Epithelial cell of proximal tubule (primary cell): Measurements from ENCODE around the gene FBXO41. TPM values are rescaled to one million over a fixed set of nuclear protein-coding genes. Genes with fewer than 3 reads are reported as not detected.
"Not testable (repeated sequence)": the region's sequence is repeated elsewhere in the genome, so short reads cannot be mapped to it uniquely, and the experiment has no call there.

ENCODE experiments used
- DNase-seq: peaks from one replicate; pipeline ENCODE4 v3.0.0-alpha.2; 2011; ENCODE audit warnings: low read depth
- H3K4me3 ChIP-seq: 2 replicates; pipeline ENCODE4 v1.5.1; 2011; ENCODE audit warnings: low read depth, mild to moderate bottlenecking, low read length
- CTCF ChIP-seq: conservative IDR thresholded peaks from 2 replicates; pipeline ENCODE4 v1.5.1; 2012; ENCODE audit warnings: low read depth, mild to moderate bottlenecking, low read length
- total RNA-seq: library from RNA; depleted of rRNA; stranded (reverse); fragments of >200 nt; gene quantifications from 2 replicates; pipeline ENCODE4 v1.2.3, GENCODE V29; 2015

FBXO41 gene
- total RNA-seq, 1 donor from 2014 or later: 4.5 TPM

- TF ChIP-seq CTCF: no peak
- no peak overlapping the region for H3K4me3 ChIP-seq
- DNase-seq: no peak
Observed at GRCh38 chr2:73267008-73267407, 17.3 kb downstream of the FBXO41 start.

DNA sequence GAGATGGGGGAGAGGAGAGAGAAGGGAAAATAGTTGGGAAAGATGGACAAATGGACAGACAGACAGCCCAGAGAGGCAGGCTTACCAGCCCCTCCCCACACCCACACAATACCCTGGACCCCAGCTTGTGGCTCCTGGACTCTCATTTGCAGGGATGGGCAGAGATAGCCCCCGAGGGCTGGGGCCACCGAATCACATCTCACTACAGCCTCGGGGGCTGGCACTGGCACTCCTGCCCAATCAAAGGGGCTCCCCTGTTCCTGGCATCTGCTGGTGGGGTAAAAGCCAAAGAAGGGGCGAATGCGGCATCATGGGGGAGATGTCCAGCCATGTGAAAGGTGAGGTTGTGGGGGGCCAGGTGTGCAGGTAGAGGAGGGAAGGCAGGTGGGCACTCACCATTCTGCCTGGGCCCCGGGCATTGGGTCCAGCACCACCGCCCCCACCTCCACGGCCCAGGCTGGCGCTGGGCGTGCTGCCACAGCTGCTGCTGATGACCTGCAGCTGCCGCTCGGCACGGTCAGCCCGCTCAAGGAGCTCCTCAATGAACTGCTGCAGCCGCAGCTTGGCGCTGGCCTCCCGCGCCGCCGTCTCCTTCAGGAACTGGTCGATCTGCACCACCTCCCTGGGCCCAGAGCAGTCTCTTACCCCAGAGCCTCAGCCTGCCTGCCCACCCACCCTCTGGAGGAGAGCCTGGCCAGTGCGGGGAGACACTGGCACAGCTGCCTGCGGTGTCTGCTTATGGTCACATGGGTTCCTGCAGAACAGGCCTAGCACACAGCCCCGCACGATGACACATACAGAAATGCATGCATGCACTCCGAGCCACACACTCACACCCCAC lies 18.0 kb downstream of the FBXO41 start:
- TF ChIP-seq CTCF: no peak
- DNase-seq: no peak

DNA sequence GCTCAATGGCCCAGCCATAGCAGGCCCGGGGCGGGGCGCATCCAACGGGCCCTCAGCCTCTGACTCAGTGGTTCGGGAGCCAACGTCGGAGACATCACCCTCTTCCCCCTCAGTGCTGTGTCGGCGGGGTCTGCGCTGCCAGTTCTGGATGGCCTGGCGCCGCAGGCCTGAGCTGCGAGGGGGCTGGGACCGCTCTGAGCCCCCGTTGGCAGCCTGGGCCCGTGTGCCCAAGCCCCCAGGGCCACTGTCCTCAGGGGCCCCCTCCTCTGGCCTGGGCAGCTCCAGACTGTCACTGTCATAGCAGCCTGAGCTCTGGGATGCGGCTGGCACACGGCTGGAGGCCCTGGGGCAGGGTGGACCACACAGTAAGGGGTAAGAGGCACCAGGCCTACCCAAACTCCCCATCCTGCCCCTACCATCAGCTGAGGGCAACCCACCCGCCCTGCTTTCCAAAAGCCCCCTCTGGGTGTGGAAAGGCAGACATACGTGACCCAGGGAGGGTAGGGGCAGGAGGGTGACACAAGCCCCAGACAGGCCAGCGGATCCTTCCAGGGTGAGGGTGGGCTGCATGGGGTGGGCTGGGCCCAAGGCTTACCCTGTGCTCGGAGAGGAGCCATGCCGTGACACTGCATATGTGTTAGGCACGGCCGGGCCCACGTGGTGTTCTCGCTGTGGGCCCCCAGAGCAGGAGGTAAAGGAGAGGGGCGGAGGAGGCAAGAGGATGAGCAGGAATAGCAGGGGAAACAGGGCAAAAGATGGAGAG lies 18.8 kb downstream of the FBXO41 start:
- DNase-seq: no peak
- H3K4me3 ChIP-seq: no peak overlapping the region
- TF ChIP-seq CTCF: no peak

More for the DNA sequence above, 18.0 kb downstream of the FBXO41 start:
- H3K4me3 ChIP-seq: no peak overlapping the region

DNA sequence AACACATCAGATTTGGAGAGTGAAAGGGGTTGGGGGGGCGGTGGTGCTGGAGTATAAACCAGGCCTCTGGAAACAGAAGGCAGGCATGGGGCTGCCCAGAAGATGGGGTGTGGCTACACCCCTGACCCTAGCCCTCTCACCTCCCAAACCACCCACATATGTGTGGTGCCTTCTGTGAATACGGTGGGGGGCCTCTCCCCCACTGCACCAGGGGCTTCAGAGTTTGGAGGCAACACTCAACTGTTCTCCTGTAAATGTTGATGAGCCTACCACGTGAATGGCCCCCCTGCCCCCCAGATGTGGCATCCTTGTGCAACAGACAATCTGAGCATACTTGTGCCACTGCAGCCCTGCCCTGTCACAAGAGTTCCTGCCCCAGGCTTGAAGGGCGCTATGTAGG lies 19.5 kb downstream of the FBXO41 start:
- DNase-seq: no peak
- no peak for TF ChIP-seq CTCF
- no peak overlapping the region for H3K4me3 ChIP-seq

DNA sequence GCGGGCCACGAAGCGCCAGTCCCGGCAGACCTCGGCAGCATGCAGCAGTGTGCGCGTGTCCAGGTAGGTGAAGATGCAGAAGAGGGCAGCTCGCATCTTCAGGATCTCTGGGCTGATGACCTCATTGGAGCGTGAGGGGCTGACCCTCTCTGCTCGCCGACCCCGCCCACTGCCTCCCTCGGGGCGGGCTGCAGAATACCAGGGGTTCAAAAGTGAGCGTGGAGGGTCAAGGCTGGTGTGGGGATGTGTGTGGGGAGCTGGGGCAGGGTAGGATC lies 20.0 kb downstream of the FBXO41 start:
- H3K4me3 ChIP-seq: no peak overlapping the region
- no peak for DNase-seq
- TF ChIP-seq CTCF: no peak

GRCh38 chr2:73263540-73264331 lies 20.5 kb downstream of the FBXO41 start:
- H3K4me3 ChIP-seq: no peak overlapping the region
- TF ChIP-seq CTCF: no peak
- no peak for DNase-seq

DNA sequence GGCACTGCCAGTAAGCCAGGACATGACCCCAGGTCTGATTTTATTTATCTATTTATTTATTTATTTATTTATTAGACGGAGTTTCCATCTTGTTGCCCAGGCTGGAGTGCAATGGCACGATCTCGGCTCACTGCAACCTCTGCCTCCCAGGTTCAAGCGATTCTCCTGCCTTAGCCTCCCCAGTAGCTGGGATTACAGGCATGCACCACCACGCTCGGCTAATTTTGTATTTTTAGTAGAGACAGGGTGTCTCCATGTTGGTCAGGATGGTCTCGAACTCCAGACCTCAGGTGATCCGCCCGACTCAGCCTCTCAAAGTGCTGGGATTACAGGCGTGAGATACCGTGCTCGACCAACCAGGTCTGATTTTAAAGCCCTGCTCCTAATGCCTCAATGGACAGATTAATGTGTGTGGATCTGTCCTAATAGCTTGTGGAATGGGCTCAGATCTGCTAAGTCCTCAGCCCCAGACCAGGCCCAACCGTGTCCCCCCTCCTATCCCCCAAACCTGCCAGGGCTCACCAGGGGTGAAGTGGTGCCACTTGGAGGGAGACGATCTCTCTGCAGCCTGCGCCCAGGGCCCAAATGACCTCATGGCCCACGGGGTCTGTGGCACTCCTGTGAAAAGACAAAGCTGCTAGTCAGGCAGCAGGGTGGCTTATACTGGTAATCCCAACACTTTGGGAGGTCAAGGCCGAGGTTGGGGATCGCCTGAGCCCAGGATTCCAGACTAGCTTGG lies 21.4 kb downstream of the FBXO41 start:
- not testable (repeated sequence) for H3K4me3 ChIP-seq, DNase-seq
